GM12878 (cell line): ENCODE results near the gene GEMIN7. TPM values are rescaled to one million over a fixed set of nuclear protein-coding genes. Genes with fewer than 3 reads are reported as not detected.

ENCODE experiments used
- ATAC-seq: fragments of 200-7000 bp; cut with Tn5 transposase; 3 replicates; pipeline ENCODE4 v1.9.1; 2020; ENCODE audit warnings: mild to moderate bottlenecking, moderate library complexity
- BruUV-seq: library from RNA; stranded (reverse); fragments of 400-500 nt; replicated peaks from 2 replicates; lab custom pipeline; 2021; lab: Mats Ljungman, UMichigan
- CTCF ChIA-PET: fragments of 300-600 bp; sonication (Branson Sonifier 250); formaldehyde crosslinking; extraction: SDS; loops from one replicate; lab custom pipeline; 2021; ENCODE audit warnings: inconsistent platforms; lab: Yijun Ruan, JAX
- POLR2A ChIA-PET: fragments of 350-600 bp; formaldehyde crosslinking; extraction: SDS; loops from one replicate; lab custom pipeline; 2021; ENCODE audit warnings: inconsistent platforms; lab: Charles Lee
- RAD21 ChIA-PET: fragments of 300-600 bp; sonication (Branson Sonifier 250); formaldehyde crosslinking; loops from one replicate; lab custom pipeline; 2023; ENCODE audit warnings: antibody characterized with exemption; ENCODE audit not compliant: unreplicated experiment; lab: Charles Lee
- SMC1A ChIA-PET: fragments of 300-600 bp; sonication (Branson Sonifier 250); formaldehyde crosslinking; loops from one replicate; lab custom pipeline; 2023; ENCODE audit not compliant: unreplicated experiment, uncharacterized antibody; lab: Charles Lee
- DNase-seq: peaks from one replicate; pipeline ENCODE4 v3.0.0-alpha.2; 2011; ENCODE audit warnings: low read depth, low spot score
- FAIRE-seq: peaks from 3 replicates; lab custom pipeline; 2011; peaks lifted over from hg19 to GRCh38; lab: Jason Lieb, UNC
- H2AFZ ChIP-seq: 2 replicates; pipeline ENCODE4 v1.6.0; 2011; ENCODE audit warnings: low read depth, low read length, control low read depth; ENCODE audit not compliant: control insufficient read depth
- H3K27ac ChIP-seq: 2 replicates; pipeline ENCODE4 v1.5.1; 2011; ENCODE audit warnings: control low read depth; ENCODE audit not compliant: control insufficient read depth, insufficient read depth
- H3K27me3 ChIP-seq, 2 experiments: replicated peaks in 1 of 2; 2 replicates each; pipeline versions ENCODE4 v1.6.0 to v1.6.1; 2011; ENCODE audit warnings: low read length in 1 of 2; ENCODE audit not compliant: control insufficient read depth in 2 of 2, insufficient read depth in 2 of 2
- H3K36me3 ChIP-seq, 2 experiments: 2 replicates each; pipeline ENCODE4 v1.5.1; 2011; ENCODE audit warnings: low read length in 1 of 2; ENCODE audit not compliant: control insufficient read depth in 2 of 2, insufficient read depth in 2 of 2
- H3K4me1 ChIP-seq: 2 replicates; pipeline ENCODE4 v1.6.1; 2011; ENCODE audit warnings: mild to moderate bottlenecking, low read length, moderate library complexity, mixed read lengths; ENCODE audit not compliant: control insufficient read depth, insufficient read depth
- H3K4me2 ChIP-seq: 2 replicates; pipeline ENCODE4 v1.6.0; 2011; ENCODE audit warnings: control low read depth; ENCODE audit not compliant: control insufficient read depth, insufficient read depth
- H3K4me3 ChIP-seq: fragments of 200-600 bp; sonication (generic); 2 replicates; pipeline ENCODE4 v1.5.1; 2016
- H3K79me2 ChIP-seq: 2 replicates; pipeline ENCODE4 v1.6.0; 2011; ENCODE audit warnings: low read length; ENCODE audit not compliant: control insufficient read depth, insufficient read depth
- H3K9ac ChIP-seq: 2 replicates; pipeline ENCODE4 v1.8.0; 2011; ENCODE audit warnings: low read length, control low read depth, mixed read lengths; ENCODE audit not compliant: control insufficient read depth, insufficient read depth
- H3K9me3 ChIP-seq: replicated peaks from 3 replicates; pipeline ENCODE4 v1.5.1; 2011; ENCODE audit warnings: mild to moderate bottlenecking, low read length; ENCODE audit not compliant: control insufficient read depth, insufficient read depth
- H4K20me1 ChIP-seq: 2 replicates; pipeline ENCODE4 v1.6.0; 2011; ENCODE audit not compliant: control insufficient read depth, insufficient read depth
- BACH1 ChIP-seq: fragments of 450-650 bp; IDR thresholded peaks from 2 replicates; pipeline ENCODE4 v1.6.1; 2017; ENCODE audit warnings: mild to moderate bottlenecking, borderline replicate concordance
- BCL11A ChIP-seq: IDR thresholded peaks from 2 replicates; pipeline ENCODE4 v1.6.1; 2011; ENCODE audit warnings: low read depth, low read length
- BRCA1 ChIP-seq: IDR thresholded peaks from 2 replicates; pipeline ENCODE4 v1.6.1; 2011; ENCODE audit warnings: low read depth, low read length, improper control_type of control experiment
- CHD1 ChIP-seq: IDR thresholded peaks from 2 replicates; pipeline ENCODE4 v1.6.1; 2012; ENCODE audit warnings: low read depth, low read length, improper control_type of control experiment
- CUX1 ChIP-seq: IDR thresholded peaks from 2 replicates; pipeline ENCODE4 v1.6.1; 2012; ENCODE audit warnings: improper control_type of control experiment, low read depth, low read length; ENCODE audit not compliant: insufficient replicate concordance
- NFIC ChIP-seq: IDR thresholded peaks from 2 replicates; pipeline ENCODE4 v1.6.1; 2012; ENCODE audit warnings: low read depth, mild to moderate bottlenecking, inconsistent platforms, low read length, moderate library complexity
- PML ChIP-seq: IDR thresholded peaks from 2 replicates; pipeline ENCODE4 v1.6.1; 2012; ENCODE audit warnings: low read length, inconsistent platforms
- POLR2AphosphoS2 ChIP-seq: IDR thresholded peaks from 2 replicates; pipeline ENCODE4 v1.6.1; 2011; ENCODE audit warnings: low read depth, mild to moderate bottlenecking, low read length, improper control_type of control experiment, moderate library complexity
- POU2F2 ChIP-seq: IDR thresholded peaks from 3 replicates; pipeline ENCODE4 v1.6.1; 2011; ENCODE audit warnings: low read depth, mild to moderate bottlenecking, low read length, borderline replicate concordance
- SMARCA5 ChIP-seq: fragments of 450-650 bp; IDR thresholded peaks from 2 replicates; pipeline ENCODE4 v1.6.1; 2017; ENCODE audit warnings: mild to moderate bottlenecking
- SUZ12 ChIP-seq: fragments of 200-600 bp; sonication (generic); IDR thresholded peaks from one replicate; pipeline ENCODE4 v1.6.1; 2018; ENCODE audit warnings: antibody characterized with exemption, mild to moderate bottlenecking; ENCODE audit not compliant: unreplicated experiment
- ZZZ3 ChIP-seq: IDR thresholded peaks from 2 replicates; pipeline ENCODE4 v1.6.1; 2011; ENCODE audit warnings: low read depth; ENCODE audit not compliant: control insufficient read depth, insufficient read length
- WGBS: methylation state at CpG from one replicate; pipeline ENCODE4 v1.1.6; 2016; ENCODE audit warnings: low lambda C conversion rate; ENCODE audit not compliant: insufficient replicate concordance, insufficient coverage; ENCODE audit errors: missing lambda C conversion rate; 5-methylcytosine and 5-hydroxymethylcytosine counted together
- in situ Hi-C: fragments of 300-500 bp; cut with MboI; formaldehyde crosslinking; loops from 9 replicates; pipeline ENCODE4 v1.14.3; 2018; ENCODE audit warnings: mixed read lengths
- intact Hi-C: fragments of 100-400 bp; cut with micrococcal nuclease; formaldehyde crosslinking; loops from one replicate; pipeline ENCODE4 v1.14.2; 2022; ENCODE audit not compliant: unreplicated experiment
- polyA plus RNA-seq, 11 experiments: library from polyadenylated mRNA; depleted of rRNA in 4 of 11; unstranded in 6 of 11; stranded (reverse) in 5 of 11; fragments of >200 nt; fragmentation: Nextera tagmentation in 4 of 11; fragmentation: Illumina TruSeq in 1 of 11; extraction: Ambion mirVana in 4 of 11; extraction: Trizol in 1 of 11; gene quantifications; 1 replicate in 1 of 11; 2 replicates in 10 of 11; pipeline versions ENCODE4 v1.2.1 to v1.2.3, GENCODE V29; 2011 to 2016; ENCODE audit warnings: inconsistent platforms in 2 of 11, missing spikeins in 2 of 11, low read depth in 1 of 11
- total RNA-seq, 4 experiments: library from RNA; depleted of rRNA in 3 of 4; stranded (reverse); fragments of >200 nt in 3 of 4; fragmentation: Illumina TruSeq in 1 of 4; extraction: Trizol in 1 of 4; gene quantifications; 2 replicates each; pipeline versions ENCODE4 v1.2.1 to v1.2.3, GENCODE V29; 2013 to 2021
- TF ChIP-seq, protein P1 (sequence below): IDR thresholded peaks from 2 replicates; pipeline ENCODE4 v1.6.1; 2011; ENCODE audit warnings: borderline replicate concordance, low read depth, mild to moderate bottlenecking, moderate library complexity, mixed read lengths, low read length; ENCODE audit not compliant: insufficient read depth; ENCODE audit errors: extremely low read length

Gene GEMIN7
- total and polyA plus RNA-seq, 10 of the 15 experiments (the other 5 are each of a cell fraction or from before 2014, with no cell fraction given) = 21.1 to 76.7 (median 44.9) TPM

GRCh38 chr19:45099467-45100191 lies 20.6 kb downstream of the GEMIN7 start:
- intact Hi-C loops (loop anchor here (10.0 kb wide), 2 partner anchors 235 to 385 kb away; no protein-coding TSS in a partner anchor), in situ Hi-C loops (no loop called here)
- no peak for ATAC-seq
- CTCF ChIA-PET = interaction anchor here (0.7 kb wide), 1 partner anchor 130 kb away, joined by 3 read pairs; no protein-coding TSS in a partner anchor
- TF ChIP-seq CUX1 = no peak
- TF ChIP-seq POLR2AphosphoS2 = no peak
- TF ChIP-seq CHD1 = no peak
- no peak for TF ChIP-seq ZZZ3
- TF ChIP-seq BACH1 = no peak
- TF ChIP-seq NFIC = no peak
- TF ChIP-seq, protein P1, sequence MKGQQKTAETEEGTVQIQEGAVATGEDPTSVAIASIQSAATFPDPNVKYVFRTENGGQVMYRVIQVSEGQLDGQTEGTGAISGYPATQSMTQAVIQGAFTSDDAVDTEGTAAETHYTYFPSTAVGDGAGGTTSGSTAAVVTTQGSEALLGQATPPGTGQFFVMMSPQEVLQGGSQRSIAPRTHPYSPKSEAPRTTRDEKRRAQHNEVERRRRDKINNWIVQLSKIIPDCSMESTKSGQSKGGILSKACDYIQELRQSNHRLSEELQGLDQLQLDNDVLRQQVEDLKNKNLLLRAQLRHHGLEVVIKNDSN = no peak
- TF ChIP-seq BCL11A = no peak
- no peak for TF ChIP-seq POU2F2
- TF ChIP-seq SUZ12 = no peak
- no peak for TF ChIP-seq SMARCA5
- no peak for TF ChIP-seq PML
- TF ChIP-seq BRCA1 = no peak
- POLR2A ChIA-PET = interaction anchor here (1.0 kb wide), 1 partner anchor 18 kb away, joined by 3 read pairs; no protein-coding TSS in a partner anchor
- FAIRE-seq = no peak
- RAD21 ChIA-PET = no interaction called here
- Histone ChIP-seq H4K20me1 (peaks cover 6% of the 10 kb centered on the region), H3K27ac (no peak overlapping the region), H2AFZ (no peak overlapping the region), H3K4me1 (peaks cover 16% of the 10 kb centered on the region), H3K79me2 (peaks cover 78% of the 10 kb centered on the region), H3K27me3 (no peaks in the 10 kb centered on the region), H3K4me2 (no peak overlapping the region), H3K36me3 (peaks cover 2 to 13% of the 10 kb centered on the region in 2 experiments; a peak in 3 of 4 replicates), H3K9me3 (no peaks in the 10 kb centered on the region), H3K9ac (no peak overlapping the region), H3K4me3 (no peak overlapping the region)
- no TSS peak for BruUV-seq
- no peak for DNase-seq
- SMC1A ChIA-PET = interaction anchor here (0.7 to 1.4 kb wide), 2 partner anchors 32 to 211 kb away, joined by 3 read pairs; no protein-coding TSS in a partner anchor
- 98% methylated on average over 25 of the region's 25 CpGs for WGBS
